Fibroblast of gingiva (primary cell): ENCODE results near the gene TAF11L7.
"Not testable (repeated sequence)": the region's sequence is repeated elsewhere in the genome, so short reads cannot be mapped to it uniquely, and the experiment has no call there.

Experiments used
- DNase-seq: peaks from one replicate; pipeline ENCODE4 v3.0.0-alpha.2; 2011; ENCODE audit warnings: low read depth

TAF11L7 gene

DNA sequence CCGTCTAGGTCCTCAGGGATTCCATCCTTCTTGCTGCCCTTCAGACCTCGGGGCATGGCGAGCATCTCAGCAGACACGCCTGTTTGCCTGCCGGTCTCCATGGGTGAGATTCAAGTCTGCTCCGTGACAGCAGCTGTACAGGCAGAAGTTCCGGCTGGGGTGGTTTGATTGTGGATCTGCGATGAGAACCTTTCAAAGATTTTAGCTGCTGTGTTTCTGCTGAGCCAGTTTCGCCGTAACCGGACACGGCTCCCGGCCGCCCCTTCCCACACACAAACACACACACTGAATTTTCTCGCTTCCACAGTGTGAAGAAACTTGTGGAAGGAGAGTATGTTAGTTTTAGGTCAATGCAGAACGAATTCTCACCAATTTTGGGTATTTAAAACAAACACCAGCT is at the start of gene TAF11L7:
TSS of gene TAF11L7 (minus strand) at position 101 of the 400 bp plus-strand sequence.
- DNase-seq, result not testable (repeated sequence)

DNA sequence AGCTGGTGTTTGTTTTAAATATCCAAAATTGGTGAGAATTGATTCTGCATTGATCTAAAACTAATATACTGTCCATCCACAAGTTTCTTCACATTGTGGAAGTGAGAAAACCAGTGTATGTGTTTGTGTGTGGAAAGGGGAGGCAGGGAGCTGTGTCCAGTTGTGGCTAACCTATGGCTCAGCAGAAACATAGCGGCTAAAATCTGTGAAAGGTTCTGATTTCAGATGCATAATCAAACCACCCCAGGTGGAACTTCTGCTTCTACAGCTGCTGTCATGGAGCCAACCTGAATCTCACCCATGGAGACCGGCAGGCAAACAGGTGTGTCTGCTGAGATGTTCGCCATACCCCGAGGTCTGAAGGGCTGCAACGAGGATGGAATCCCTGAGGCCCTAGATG is 48.6 kb upstream of the TAF11L7 start, which contains the start of gene TAF11L14:
TSS of gene TAF11L14 (plus strand) at position 301 of the 400 bp plus-strand sequence.
- DNase-seq, result no peak

DNA sequence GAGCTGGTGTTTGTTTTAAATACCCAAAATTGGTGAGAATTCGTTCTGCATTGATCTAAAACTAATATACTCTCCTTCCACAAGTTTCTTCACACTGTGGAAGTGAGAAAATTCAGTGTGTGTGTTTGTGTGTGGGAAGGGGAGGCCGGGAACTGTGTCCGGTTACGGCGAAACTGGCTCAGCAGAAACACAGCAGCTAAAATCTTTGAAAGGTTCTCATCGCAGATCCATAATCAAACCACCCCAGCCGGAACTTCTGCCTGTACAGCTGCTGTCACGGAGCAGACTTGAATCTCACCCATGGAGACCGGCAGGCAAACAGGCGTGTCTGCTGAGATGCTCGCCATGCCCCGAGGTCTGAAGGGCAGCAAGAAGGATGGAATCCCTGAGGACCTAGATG is 46.2 kb upstream of the TAF11L7 start, which contains the start of gene TAF11L13:
TSS of gene TAF11L13 (plus strand) at position 301 of the 400 bp plus-strand sequence.
- not testable (repeated sequence) for DNase-seq

DNA sequence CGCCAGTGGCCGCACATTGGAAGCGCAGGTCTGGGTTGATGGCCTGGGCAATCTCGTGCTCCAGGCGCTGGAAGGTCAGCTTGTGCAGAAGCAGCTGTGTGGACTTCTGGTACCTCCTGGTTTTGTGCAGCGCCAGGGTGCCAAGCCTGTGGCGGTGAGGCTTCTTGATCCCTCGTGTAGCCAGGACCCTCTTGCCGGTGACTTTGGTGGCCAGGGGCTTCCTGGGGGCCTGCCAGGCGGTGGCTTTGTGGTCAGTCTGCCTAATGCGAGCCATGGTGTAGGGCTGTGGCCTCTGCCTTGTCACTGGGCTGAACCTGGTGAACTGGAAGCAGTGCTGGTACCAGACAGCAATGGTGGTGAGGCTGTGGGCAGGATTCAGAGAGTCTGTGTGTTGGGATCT is 40.1 kb upstream of the TAF11L7 start:
- DNase-seq, result no peak

DNA sequence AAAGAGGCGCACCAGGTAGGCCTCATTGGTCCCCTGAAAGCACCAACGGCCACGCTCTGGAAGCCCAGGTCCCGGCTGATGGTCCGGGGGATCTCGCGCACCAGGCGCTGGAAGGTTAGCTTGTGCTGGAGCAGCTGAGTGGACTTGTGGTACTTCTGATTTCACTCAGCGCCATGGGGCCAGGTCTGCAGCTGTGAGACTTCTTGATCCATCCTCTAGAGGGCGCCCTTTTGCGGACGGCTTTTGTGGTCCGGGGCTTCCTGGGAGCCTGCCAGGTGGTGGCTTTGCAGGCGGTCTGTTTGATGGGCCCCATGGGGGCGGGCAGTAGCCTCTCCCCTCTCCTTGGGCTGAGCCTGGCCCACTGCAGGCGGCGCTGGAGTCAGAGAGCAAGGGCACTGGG is 35.1 kb upstream of the TAF11L7 start:
- no peak for DNase-seq

DNA sequence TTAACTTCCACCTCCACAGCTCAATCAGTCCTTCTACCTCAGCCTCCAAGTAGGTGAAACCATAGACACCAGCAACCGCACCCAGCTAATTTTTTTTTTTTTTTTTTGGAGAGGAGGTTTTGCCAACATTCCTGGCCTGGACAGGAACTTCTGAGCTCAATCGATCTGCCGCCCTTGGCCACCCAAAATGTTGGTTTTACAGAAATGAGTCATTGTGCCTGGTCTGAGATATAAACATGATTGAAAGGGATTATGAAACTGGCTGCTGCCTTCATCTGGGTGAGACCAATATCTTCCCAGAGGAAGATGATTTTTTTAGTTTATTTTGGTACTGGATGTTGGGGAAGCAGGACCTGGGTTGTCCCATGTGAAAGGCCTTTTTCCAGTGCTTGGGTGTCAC is 33.8 kb upstream of the TAF11L7 start:
- no peak for DNase-seq

DNA sequence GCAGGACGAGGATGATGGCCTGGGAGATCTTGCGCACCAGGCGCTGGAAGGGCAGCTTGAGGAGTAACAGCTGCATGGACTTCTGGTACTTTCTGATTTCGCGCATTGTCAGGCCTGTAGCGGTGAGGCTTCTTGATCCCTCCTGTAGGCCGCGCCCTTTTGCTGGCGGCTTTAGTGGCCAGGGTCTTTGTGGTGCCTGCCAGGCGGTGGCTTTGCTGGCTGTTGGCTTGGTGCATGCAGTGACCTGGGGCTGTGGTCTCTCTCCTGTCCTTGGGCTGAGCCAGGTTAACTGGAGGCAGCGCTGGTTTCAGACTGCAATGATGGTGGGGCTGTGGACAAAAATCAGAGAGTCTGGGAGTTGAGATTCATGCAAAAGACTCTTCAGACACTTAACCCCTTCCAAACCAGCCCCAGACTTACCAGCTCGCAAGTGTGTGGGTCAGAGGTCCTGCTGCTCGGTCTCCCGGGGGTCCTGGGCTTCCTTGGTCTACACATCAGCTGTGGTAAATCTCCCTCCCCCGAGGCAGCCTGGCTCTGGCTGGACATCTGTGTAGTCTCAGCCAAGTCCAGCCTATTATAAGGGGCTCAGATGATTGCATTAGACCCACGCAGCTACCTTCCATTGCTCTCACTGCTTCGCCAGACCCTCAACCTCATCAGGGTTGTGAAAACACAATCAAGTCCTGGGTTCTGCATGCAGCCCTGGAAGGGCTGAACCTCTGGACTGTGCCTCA is 29.5 kb upstream of the TAF11L7 start:
- DNase-seq, result no peak

DNA sequence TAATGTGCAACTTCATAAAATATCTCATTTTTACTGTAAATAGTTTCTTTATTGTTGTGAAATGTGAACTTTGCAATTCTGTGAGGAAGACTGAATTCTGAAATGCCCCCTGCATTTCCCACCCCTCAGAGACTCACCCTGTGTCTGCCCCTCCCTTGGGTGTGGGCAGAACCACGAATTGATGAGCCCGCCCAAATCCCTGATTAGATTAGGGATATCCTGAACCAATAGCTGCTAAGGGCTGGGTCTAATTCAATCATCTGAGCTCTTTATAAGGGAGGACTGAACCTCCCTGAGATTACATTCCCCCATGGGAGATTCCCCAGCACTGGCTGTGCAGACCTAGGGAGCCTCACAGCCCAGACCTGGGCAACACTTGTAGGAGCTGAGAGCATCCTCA is 24.5 kb upstream of the TAF11L7 start, which contains the start of gene TAF11L12:
TSS of gene TAF11L12 (plus strand) at position 301 of the 400 bp plus-strand sequence.
- not testable (repeated sequence) for DNase-seq

DNA sequence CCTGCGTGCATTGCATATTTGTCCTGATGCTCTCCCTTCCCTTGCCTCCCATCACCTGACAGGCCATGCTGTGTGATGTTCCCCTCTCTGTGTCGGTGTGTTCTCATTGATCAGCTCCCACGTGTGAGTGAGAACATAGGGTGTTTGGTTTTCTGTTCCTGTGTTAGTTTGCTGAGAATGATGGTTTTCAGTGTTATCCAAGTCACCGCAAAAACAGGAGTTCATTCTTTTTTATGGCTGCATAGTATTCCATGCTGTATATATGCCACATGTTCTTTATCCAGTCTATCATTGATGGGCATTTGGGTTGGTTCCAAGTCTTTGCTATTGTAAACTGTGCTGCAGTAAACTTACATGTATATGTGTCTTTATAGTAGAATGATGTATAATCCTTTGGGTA is 21.9 kb upstream of the TAF11L7 start:
- not testable (repeated sequence) for DNase-seq

DNA sequence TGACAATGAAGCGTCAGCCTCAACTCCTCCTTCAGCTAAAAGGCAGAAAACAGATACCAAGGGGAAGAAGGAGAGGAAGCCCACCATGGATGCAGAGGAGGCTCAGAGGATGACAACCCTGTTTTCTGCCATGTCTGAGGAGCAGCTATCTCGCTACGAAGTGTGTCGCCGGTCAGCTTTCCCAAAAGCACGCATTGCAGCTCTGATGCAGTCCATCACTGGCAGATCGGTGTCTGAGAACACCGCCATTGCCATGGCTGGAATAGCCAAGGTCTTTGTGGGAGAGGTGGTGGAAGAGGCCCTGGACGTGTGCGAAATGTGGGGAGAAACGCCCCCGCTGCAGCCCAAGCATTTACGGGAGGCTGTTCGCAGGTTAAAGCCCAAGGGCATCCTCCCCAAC is 19.4 kb upstream of the TAF11L7 start:
- DNase-seq, result no peak

DNA sequence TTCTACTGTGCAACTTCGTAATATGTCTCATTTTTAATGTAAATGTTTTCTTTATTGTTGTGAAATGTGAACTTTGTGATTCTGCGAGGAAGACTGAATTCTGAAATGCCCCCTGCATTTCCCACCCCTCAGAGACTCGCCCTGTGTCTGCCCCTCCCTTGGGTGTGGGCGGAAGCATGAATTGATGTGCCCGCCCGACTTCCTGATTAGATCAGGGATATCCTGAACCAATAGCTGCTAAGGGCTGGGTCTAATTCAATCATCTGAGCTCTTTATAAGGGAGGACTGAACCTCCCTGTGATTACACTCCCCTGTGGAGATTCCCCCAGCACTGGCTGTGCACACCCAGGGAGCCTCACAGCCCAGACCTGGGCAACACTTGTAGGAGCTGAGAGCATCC is 18.3 kb upstream of the TAF11L7 start, which contains the start of gene TAF11L11:
TSS of gene TAF11L11 (plus strand) at position 304 of the 400 bp plus-strand sequence.
- not testable (repeated sequence) for DNase-seq

DNA sequence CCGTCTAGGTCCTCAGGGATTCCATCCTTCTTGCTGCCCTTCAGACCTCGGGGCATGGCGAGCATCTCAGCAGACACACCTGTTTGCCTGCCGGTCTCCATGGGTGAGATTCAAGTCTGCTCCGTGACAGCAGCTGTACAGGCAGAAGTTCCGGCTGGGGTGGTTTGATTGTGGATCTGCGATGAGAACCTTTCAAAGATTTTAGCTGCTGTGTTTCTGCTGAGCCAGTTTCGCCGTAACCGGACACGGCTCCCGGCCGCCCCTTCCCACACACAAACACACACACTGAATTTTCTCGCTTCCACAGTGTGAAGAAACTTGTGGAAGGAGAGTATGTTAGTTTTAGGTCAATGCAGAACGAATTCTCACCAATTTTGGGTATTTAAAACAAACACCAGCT is 12.2 kb upstream of the TAF11L7 start, which contains the start of gene TAF11L10:
TSS of gene TAF11L10 (minus strand) at position 101 of the 400 bp plus-strand sequence.
- not testable (repeated sequence) for DNase-seq

DNA sequence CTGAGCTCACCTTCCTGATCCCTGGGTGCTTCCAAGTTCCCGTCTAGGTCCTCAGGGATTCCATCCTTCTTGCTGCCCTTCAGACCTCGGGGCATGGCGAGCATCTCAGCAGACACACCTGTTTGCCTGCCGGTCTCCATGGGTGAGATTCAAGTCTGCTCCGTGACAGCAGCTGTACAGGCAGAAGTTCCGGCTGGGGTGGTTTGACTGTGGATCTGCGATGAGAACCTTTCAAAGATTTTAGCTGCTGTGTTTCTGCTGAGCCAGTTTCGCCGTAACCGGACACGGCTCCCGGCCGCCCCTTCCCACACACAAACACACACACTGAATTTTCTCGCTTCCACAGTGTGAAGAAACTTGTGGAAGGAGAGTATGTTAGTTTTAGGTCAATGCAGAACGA is 8.7 kb upstream of the TAF11L7 start, which contains the start of gene TAF11L9:
TSS of gene TAF11L9 (minus strand) at position 140 of the 400 bp plus-strand sequence.
- DNase-seq, result not testable (repeated sequence)

DNA sequence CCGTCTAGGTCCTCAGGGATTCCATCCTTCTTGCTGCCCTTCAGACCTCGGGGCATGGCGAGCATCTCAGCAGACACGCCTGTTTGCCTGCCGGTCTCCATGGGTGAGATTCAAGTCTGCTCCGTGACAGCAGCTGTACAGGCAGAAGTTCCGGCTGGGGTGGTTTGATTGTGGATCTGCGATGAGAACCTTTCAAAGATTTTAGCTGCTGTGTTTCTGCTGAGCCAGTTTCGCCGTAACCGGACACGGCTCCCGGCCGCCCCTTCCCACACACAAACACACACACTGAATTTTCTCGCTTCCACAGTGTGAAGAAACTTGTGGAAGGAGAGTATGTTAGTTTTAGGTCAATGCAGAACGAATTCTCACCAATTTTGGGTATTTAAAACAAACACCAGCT is 5.3 kb upstream of the TAF11L7 start, which contains the start of gene TAF11L8:
TSS of gene TAF11L8 (minus strand) at position 101 of the 400 bp plus-strand sequence.
- DNase-seq, result not testable (repeated sequence)
